ENCODE data around the gene CACNA2D3. TPM values are rescaled to one million over a fixed set of nuclear protein-coding genes. Genes with fewer than 3 reads are reported as not detected.

Gene CACNA2D3
- total RNA-seq, 4 donors from 2014 or later: 0.83 to 5.0 (median 2.5) TPM

DNA sequence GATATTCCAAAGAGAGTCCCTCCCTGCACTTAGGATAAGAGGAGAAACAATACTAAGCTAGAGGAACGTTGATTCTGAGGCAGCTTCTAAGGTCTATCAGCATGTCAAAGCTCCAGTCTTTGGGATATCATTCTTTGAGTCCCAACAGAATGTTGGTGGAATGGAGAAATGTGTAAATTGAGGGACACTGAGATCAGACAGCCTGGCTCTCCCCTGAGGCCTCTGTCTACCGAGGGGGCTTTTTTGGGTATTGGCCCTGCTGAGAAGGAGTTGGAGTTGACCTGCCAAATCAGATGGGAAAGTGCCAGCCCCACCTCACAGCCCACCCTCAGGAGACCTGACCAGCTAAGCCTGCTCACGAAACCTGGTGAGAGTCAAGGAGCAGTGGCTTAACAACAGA, 833.1 kb downstream of the CACNA2D3 start:
- Histone ChIP-seq H3K9me3 (no peaks in the 10 kb centered on the region), H3K27me3 (no peaks in the 10 kb centered on the region), H3K27ac (no peak overlapping the region), H3K36me3 (no peaks in the 10 kb centered on the region), H3K4me3 (no peak overlapping the region), H3K4me1 (no peaks in the 10 kb centered on the region)
- no peak for TF ChIP-seq POLR2A (IDR thresholded peaks at IDR 0.05)
- TF ChIP-seq, protein P1, sequence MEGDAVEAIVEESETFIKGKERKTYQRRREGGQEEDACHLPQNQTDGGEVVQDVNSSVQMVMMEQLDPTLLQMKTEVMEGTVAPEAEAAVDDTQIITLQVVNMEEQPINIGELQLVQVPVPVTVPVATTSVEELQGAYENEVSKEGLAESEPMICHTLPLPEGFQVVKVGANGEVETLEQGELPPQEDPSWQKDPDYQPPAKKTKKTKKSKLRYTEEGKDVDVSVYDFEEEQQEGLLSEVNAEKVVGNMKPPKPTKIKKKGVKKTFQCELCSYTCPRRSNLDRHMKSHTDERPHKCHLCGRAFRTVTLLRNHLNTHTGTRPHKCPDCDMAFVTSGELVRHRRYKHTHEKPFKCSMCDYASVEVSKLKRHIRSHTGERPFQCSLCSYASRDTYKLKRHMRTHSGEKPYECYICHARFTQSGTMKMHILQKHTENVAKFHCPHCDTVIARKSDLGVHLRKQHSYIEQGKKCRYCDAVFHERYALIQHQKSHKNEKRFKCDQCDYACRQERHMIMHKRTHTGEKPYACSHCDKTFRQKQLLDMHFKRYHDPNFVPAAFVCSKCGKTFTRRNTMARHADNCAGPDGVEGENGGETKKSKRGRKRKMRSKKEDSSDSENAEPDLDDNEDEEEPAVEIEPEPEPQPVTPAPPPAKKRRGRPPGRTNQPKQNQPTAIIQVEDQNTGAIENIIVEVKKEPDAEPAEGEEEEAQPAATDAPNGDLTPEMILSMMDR (IDR thresholded peaks at IDR 0.05): no peak
- intact Hi-C loops (cut with DNase I; ENCODE audit: low total_unique reads): no loop called here
- DNase-seq: no peak

DNA sequence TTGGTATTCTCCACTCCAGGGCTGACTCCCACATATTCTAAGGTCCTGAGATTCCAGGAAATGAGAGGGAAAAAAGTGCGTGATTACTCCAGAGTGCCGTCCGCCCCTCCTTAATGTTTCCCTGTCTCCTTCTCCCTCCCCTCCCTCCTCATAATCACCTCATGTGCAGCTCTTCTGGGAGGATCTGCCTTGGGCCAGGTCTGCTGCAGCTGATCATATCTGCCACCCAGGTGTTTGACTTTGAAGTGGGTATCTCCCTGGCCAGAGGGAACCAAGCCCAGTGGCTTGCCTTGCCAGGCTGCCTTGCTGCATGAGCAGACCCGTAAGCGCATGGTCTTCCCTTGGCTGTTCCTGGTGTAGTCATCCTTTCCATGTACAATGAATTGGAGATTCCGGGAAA, 833.6 kb downstream of the CACNA2D3 start:
- DNase-seq: no peak
- Histone ChIP-seq H3K4me1 (no peaks in the 10 kb centered on the region), H3K4me3 (no peak overlapping the region), H3K36me3 (no peaks in the 10 kb centered on the region), H3K27ac (no peak overlapping the region), H3K9me3 (no peaks in the 10 kb centered on the region), H3K27me3 (no peaks in the 10 kb centered on the region)
- intact Hi-C loops (cut with DNase I; ENCODE audit: low total_unique reads): no loop called here
- TF ChIP-seq, protein P1 (IDR thresholded peaks at IDR 0.05): no peak
- TF ChIP-seq POLR2A (IDR thresholded peaks at IDR 0.05): no peak

DNA sequence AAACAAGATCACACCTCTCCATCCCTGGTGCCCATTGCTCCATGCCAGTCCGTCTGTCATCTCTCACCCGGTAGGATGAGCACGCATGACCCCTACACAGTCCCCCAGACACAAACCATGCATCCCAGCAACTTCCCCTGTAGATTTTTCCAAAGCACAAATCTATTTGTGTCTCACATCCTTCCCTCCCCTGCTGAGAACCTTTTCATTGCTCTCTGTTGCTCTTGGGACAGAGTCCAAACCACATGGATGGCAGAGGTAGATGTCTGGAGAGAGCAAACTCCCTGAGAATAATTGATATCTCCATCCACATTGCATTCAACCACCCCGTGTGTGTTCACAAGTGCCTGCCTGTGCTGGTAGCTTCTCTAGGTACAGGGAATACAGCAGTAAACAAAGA, 835.4 kb downstream of the CACNA2D3 start:
- H3K27me3 ChIP-seq: no peaks in the 10 kb centered on the region
- no peaks in the 10 kb centered on the region for H3K9me3 ChIP-seq
- no peak overlapping the region for H3K4me3 ChIP-seq
- DNase-seq: no peak
- intact Hi-C loops (cut with DNase I; ENCODE audit: low total_unique reads): no loop called here
- H3K27ac ChIP-seq: no peak overlapping the region
- TF ChIP-seq, protein P1 (IDR thresholded peaks at IDR 0.05): no peak
- no peak for TF ChIP-seq POLR2A (IDR thresholded peaks at IDR 0.05)
- H3K4me1 ChIP-seq: no peaks in the 10 kb centered on the region
- H3K36me3 ChIP-seq: no peaks in the 10 kb centered on the region

DNA sequence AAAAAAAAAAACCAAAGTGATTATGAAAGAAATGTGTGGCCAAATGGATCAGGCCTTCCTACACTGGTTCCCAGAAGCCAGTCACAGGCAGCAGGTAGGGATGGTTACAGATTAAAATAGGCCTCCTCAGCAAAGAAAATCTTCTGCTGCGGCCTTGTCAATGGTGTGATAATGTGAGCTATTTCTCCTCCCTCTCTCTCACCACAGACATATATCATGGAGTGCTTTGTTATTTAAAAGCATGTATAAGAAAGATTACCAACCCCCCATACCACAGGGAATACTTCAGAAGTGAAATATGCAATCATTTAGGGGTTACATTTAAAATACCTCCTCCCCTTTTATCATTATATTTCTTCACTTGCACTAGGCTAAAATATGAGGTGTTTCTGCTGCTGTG, 837.7 kb downstream of the CACNA2D3 start:
- Histone ChIP-seq H3K27me3 (no peaks in the 10 kb centered on the region), H3K4me3 (no peak overlapping the region), H3K27ac (no peak overlapping the region), H3K4me1 (no peaks in the 10 kb centered on the region), H3K9me3 (no peaks in the 10 kb centered on the region), H3K36me3 (no peaks in the 10 kb centered on the region)
- no peak for DNase-seq
- intact Hi-C loops (cut with DNase I; ENCODE audit: low total_unique reads): no loop called here
- no peak for TF ChIP-seq POLR2A (IDR thresholded peaks at IDR 0.05)
- TF ChIP-seq, protein P1 (IDR thresholded peaks at IDR 0.05): no peak

DNA sequence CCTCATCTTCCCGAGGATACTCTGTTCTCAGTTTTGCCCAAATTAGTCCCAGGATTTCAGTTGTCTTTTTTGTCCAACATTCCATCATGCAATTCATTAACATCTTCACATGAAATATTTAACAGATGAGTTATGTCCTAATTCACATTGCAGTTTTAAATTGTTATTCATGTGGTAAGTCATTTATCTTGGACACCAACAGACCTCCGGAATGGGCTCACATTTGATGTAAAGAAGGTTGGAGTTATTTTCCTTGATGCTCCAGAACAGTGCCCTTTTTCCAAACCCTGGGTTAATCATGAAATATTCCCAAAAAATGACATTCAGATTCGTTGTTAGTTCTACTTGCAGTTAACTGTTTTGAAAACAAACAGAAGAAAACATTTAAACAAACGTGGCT, 838.3 kb downstream of the CACNA2D3 start:
- Histone ChIP-seq H3K4me3 (no peak overlapping the region), H3K36me3 (no peaks in the 10 kb centered on the region), H3K4me1 (no peaks in the 10 kb centered on the region), H3K27me3 (no peaks in the 10 kb centered on the region), H3K9me3 (no peaks in the 10 kb centered on the region), H3K27ac (no peak overlapping the region)
- intact Hi-C loops (cut with DNase I; ENCODE audit: low total_unique reads): no loop called here
- DNase-seq: no peak
- no peak for TF ChIP-seq POLR2A (IDR thresholded peaks at IDR 0.05)
- TF ChIP-seq, protein P1 (IDR thresholded peaks at IDR 0.05): no peak

Data from uterus (tissue), 4 donors.